OCI-LY3 (cell line): Measurements from ENCODE around the gene S1PR5.

Experiments used
- CTCF ChIP-seq: fragments of 200-600, 300-600 bp; sonication (generic); IDR thresholded peaks from 2 replicates; pipeline ENCODE4 v1.5.1; 2014; ENCODE audit warnings: antibody characterized with exemption, low read length, low read depth
- EZH2phosphoT487 ChIP-seq: fragments of 200-600 bp; shearing (Covaris generic); IDR thresholded peaks from 2 replicates; pipeline ENCODE4 v1.6.1; 2018; ENCODE audit warnings: antibody characterized with exemption, mixed run types, low read depth

- TF ChIP-seq CTCF (no peak), EZH2phosphoT487 (no peak)
Measured at GRCh38 chr19:10543420-10544241, 26.4 kb upstream of the S1PR5 start, which contains the start of gene ATG4D.
